Hippocampal formation (tissue), 2 donors: Measurements from ENCODE around the gene NCOA7.
"Not testable (repeated sequence)": the region's sequence is repeated elsewhere in the genome, so short reads cannot be mapped to it uniquely, and the experiment has no call there.

ENCODE experiments used
- DNase-seq, 2 donors: peaks; one replicate each; lab custom pipeline; 2025; lab: John Stamatoyannopoulos, UW

NCOA7 gene

DNA sequence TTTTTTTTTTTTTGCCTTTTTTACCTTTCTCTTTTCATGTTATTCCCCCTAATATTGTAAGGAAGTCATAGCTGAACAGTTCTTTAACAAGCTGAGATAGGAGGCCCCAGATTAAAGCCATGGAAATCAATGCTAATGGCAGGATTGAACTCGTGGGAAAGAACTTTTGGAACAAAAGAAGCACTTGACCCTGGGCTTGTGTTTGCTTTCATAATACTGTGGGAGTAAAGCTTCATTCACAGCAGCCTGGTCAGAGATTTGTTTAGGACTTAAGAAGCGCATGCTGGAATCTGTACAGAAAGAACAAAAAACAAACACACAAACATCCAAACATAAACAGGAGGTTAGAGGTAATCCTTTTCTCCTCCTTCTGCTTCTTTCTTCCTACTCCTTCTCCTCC lies 36.2 kb upstream of the NCOA7 start:
- no peak for DNase-seq

DNA sequence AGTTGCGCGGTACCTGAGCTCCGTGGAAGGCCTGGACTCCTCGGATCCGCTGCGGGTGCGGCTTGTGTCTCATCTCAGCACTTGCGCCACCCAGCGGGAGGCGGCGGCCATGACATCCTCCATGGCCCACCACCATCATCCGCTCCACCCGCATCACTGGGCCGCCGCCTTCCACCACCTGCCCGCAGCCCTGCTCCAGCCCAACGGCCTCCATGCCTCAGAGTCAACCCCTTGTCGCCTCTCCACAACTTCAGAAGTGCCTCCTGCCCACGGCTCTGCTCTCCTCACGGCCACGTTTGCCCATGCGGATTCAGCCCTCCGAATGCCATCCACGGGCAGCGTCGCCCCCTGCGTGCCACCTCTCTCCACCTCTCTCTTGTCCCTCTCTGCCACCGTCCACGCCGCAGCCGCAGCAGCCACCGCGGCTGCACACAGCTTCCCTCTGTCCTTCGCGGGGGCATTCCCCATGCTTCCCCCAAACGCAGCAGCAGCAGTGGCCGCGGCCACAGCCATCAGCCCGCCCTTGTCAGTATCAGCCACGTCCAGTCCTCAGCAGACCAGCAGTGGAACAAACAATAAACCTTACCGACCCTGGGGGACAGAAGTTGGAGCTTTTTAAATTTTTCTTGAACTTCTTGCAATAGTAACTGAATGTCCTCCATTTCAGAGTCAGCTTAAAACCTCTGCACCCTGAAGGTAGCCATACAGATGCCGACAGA lies 31.4 kb upstream of the NCOA7 start:
- DNase-seq: no peak

DNA sequence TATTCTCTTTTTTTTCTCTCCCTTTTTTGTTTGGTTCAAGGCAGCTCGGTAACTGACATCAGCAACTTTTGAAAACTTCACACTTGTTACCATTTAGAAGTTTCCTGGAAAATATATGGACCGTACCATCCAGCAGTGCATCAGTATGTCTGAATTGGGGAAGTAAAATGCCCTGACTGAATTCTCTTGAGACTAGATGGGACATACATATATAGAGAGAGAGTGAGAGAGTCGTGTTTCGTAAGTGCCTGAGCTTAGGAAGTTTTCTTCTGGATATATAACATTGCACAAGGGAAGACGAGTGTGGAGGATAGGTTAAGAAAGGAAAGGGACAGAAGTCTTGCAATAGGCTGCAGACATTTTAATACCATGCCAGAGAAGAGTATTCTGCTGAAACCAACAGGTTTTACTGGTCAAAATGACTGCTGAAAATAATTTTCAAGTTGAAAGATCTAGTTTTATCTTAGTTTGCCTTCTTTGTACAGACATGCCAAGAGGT lies 30.8 kb upstream of the NCOA7 start:
- no peak for DNase-seq

DNA sequence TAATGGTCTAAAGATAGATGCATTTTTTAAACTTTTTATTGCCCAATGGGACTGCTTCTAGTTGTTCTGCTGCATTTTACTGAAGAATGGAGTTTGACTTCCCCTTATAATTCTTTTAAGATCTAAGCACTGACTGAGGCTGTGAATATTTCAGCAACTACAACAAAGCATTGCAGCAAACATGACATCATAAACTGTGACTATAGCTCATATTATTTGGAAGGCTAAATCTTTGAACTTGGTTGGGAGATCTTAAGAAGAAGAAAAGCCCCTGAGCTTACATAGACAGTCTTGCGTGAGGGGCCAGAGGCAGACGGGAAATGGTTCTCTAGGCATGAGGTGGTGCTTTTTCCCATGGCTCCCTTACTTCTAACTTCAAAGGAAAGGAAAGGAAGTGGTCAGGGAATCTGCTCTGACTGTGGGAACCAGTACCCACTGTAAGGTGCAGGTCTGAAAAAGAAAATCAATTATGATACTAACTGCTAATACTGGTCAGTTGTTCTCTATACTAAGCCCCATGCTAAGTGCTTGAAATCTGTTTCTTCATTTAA lies 26.6 kb upstream of the NCOA7 start:
- DNase-seq: no peak

DNA sequence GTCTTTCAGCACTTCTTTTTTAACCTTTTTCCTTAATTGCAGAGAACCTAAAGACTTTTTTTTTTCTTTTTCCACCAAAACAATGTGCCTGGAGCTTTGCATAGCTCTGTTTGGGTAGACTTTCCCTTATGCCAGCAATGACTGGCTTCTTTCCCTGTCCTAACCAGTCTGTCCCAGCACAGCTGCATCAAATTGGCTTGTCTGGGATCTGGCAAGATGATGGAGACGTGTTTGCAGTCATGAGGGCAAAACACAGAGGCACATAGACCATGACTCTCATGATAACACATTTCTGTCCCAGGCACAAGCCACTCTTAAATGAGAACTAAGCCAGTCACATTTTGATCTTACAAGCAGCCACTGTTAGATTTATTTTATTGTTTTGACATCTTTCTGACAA lies 24.8 kb upstream of the NCOA7 start:
- no peak for DNase-seq

DNA sequence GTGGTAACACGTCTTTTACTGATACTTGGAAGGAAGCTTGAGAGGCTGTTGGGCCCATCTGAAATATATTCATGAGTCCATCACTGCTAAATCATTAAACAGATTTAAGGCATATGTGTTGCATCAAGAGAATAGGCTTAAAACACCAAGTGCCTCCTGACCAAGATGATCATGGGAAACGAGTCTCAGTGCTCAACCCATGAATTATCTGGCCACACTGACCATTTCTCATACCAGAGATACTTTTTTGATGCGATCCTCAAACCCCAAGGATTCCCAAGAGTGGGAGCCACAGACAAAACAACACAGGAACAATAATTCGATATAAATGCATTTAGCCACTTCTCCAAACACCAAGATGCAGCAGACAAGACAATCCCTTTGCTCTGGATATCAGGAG lies 24.1 kb upstream of the NCOA7 start:
- no peak for DNase-seq

DNA sequence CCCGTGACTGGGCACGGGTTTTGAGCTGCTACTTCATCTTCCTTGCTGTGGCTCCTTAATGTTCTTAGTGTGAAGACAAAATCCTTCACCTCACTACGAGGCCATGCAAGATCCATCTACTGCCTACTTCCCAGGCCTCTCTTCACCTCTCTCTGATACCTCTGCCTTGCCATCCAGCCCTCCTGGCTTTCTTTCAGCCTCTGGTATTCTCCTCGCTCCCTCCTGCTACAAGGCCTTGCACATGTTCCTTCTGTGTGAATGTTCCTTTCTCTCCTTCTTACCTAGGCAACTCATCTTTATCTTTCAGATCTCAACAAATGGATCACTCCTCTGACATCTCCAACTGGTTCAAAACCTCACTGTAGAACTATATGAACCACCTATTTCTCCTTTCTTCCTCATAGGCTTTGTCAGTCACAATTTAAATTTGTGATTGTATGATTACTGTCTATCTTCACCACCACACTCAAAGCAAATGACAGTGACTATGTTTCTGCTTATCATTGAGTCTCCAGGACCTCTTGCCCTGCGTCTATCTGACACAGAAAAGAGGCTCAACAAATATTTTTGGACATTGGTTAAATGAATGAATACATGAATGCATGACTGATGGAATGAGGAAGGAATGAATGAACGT lies 21.5 kb upstream of the NCOA7 start:
- DNase-seq: no peak

DNA sequence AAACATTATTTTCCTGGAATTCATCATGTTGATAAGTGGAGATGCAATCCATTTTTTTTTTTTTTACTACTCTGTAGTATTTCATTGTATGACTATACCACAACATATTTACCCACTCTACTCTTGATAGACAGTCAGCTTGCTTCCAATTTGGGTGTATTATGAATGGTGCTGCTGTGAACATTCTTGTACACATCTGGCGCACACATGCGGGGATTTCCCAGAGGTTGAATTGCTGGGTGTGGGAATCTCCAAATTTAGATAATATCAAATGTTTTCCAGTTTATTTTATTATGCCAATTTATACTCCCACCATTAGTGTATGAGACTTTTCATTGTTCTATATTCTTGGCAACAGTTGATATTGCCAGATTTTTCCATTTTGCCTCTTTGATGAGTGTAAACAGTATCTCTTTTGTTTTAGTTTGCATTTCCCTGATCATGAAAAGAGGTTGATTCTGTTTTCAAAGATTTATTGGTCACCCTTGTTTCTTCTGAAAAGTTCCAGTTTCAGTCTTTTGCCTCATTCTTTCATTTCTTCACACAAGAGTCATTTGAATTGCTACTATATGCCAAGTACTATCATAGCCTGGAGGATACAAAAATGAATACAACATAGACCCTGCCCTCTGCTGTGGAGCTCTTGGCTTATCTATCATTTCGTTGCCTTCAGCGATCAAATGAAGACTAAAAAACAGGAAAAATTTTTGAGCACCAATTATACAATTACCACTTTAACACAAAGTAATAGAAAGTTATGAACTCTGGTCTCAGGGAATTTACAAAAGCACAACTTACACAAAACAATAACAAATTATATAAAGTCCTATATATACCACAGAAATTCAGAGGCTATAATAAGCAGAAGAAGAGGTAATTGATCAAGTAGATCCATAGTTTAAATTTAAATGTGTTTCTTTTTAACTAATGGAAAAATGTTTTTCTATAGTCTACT lies 17.1 kb upstream of the NCOA7 start:
- no peak for DNase-seq

DNA sequence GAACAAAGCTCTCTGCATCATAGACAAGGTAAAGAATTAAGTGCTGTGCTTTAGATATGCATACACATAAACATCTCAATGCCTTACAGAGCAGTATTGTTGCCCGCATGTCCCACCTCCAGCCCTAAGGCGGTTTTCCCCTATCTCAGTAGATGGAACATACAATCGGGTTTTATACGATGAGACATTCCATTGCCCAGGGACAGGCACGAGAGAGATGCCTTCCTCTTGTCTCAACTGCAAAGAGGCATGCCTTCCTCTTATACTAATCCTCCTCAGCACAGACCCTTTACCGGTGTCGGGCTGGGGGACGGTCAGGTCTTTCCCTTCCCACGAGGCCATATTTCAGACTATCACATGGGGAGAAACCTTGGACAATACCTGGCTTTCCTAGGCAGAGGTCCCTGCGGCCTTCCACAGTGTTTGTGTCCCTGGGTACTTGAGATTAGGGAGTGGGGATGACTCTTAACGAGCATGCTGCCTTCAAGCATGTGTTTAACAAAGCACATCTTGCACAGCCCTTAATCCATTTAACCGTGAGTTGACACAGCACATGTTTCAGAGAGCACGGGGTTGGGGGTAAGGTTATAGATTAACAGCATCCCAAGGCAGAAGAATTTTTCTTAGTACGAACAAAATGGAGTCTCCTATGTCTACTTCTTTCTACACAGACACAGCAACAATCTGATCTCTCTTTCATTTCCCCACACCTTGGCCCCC lies 14.5 kb upstream of the NCOA7 start:
- not testable (repeated sequence) for DNase-seq

DNA sequence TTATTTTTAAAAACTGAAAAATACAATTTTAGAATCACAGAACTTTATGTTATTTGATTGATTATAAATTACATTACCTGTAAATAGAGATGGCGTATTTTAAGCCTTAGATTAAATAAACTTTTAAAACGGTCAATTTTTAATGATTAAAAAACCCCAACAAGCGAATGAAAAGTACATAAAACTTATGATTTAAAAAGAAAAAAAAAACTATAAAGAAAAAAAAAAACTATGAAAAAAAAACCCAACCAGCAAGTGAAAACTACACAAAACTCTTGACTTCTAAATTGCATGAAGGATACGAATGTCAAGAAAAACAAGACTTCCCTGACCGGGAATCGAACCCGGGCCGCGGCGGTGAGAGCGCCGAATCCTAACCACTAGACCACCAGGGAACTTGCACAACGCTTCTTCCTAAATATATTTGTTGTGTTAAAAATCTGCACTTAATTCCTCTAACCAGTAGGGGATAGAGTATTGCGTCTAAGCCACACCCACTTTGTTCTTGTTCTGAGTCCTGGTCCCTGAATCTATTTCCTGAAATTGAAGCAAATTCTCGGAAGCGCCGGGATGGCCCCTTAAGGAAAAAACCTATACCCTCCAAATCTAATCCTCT lies 10.7 kb upstream of the NCOA7 start:
- DNase-seq: peak; percentile 76 to 98

DNA sequence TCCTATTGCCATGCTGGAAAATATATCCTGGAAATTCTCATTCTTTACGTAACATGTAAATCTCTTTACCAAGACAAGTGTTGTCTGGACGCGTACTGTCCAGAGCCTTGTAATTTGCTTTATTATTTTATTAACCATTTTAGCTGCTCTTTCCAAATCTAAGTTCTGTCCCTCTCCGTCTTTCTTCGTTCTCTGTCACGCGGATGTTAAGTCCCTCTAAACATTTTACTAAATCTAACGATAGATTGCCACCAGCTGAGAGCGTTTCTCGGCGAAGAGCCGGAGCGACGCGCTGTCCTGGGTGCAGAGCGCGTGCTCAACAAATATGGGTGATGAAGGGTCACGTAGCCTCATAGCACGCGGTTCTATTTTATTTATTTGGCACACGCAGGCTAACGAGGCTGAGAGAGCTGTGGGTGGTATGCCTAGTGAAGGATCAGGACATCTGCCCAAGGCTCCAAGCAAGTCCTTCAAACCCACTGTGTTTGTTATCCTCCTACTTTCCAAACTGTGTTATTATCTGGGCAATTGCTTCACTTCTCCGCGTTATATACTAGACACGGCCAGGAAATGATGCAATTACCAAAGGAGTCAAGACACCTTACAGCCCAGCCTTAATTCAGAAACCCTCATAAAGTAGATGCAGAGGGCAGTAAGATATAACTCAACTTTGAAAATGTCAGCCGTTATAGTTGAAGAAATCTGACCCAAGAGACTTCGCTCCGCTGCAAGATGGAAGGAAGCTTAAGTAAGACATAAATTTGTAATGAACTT lies 10.0 kb upstream of the NCOA7 start:
- DNase-seq: peak in 1 of 2 donors; percentile 83

DNA sequence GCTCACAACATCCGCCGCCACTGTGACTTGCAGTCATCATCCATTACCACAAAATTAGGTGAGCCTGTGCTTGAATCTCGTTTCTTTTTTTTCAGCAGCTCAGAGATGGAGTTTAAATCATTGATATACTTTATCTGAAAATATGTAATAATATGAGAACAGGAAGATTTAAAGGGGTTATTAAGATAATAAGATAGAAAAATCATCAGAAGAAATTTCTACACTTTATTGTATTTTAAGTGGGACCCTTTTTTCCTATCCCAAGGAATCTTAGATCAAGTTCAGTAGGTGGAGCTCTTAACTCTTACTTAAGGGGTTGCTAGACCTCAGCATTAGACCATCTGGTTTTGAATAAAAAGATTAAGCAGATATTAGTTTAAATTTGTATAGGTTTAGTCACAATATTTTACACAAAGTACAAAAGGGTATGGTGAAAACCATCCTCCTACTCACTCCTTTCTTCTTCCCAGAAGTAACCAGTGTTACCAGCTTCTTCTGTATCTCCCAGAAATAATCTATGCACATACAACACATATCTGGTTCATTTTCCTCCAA lies 9.4 kb upstream of the NCOA7 start:
- DNase-seq: peak in 1 of 2 donors; percentile 65

DNA sequence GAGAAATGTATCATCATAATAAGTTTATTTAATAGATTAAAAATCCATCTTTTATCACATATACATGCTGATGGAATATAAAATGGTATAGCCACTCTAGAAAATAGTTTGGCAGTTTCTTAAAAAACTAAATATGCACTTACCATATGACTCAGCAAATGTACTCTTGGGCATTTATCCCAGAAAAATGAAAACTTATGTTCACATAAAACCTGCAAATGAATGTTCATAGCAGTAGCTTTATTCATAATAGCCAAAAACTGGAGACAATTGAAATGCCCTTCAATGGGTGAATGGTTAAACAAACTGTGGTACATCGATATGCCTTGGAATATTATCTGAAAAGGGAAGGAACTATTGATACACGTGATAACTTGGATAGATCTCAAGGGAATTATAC lies 6.4 kb upstream of the NCOA7 start:
- DNase-seq: no peak

DNA sequence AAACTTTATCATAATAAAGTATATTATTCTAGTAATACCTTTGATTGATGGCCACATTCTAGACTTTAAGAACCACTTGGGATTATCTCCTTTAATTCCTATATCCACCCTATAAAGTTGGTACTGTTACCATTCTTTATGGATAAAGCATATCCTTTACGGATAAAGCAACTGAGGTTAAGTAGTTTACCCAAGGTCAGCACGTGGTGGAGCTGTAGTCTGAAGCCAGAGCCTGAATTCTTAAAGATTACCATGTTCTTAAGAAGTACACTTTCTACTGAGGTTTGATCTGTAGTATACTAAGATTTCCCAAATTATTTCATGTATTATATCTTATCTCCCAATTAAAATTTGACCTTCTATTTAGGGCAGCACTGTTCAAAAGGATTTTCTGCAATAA lies 3.0 kb upstream of the NCOA7 start:
- no peak for DNase-seq

DNA sequence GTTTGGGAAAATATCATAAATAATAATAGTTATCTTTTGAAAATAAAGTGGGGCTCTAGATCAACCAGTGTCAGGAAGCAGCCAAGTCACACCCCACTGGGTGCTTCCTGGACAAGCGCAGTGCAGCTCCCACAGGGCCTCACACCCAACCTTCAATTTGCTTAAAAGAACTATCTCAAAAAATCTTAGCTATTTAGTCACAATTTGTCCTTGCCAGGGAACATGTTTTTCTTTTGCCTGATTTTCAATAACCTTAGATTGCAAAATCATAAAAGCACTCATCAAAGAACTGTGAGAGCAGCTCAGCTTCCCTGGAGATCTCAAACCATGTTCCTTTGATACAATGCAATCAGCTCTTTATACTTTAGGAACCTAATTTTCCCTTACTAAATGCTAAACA lies 1.6 kb upstream of the NCOA7 start:
- no peak for DNase-seq

DNA sequence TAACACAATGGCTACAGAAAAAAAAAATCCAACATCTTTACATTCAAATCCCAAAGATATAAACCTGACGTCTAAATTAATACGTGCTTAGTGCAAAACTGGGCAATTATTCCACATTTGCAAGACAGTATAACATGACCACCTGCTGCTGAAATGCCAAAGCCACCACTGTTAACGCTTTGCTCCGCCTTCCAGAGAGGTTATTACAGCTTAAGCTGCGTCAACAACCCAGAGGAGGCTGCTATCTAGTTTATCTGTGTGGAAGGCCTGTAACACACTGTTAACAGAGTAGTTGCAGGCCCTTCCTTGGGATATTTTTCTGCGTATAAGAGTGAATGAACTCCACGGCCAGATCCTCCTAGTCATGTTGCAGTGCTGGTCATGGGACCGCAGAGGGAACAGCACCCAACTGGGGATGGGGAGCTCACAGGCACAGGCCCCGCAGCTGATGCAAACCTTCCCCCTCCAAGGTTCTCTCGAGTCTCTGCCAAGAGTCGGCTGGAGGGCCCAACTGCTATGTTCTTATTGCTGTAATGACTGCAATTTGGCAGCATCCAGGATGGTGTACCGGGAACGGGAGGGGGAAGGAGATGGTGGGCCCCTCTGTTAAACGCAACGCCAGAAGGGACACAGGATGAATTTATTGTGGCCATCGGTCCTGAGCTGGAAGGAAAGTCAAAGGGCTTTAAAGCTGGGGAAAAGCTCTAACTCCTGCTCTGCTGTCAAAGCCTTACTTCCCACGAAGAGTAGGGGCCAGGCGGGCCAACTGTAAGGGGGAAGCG lies 993 bp upstream of the NCOA7 start:
- DNase-seq: peak; percentile 58 to 65

DNA sequence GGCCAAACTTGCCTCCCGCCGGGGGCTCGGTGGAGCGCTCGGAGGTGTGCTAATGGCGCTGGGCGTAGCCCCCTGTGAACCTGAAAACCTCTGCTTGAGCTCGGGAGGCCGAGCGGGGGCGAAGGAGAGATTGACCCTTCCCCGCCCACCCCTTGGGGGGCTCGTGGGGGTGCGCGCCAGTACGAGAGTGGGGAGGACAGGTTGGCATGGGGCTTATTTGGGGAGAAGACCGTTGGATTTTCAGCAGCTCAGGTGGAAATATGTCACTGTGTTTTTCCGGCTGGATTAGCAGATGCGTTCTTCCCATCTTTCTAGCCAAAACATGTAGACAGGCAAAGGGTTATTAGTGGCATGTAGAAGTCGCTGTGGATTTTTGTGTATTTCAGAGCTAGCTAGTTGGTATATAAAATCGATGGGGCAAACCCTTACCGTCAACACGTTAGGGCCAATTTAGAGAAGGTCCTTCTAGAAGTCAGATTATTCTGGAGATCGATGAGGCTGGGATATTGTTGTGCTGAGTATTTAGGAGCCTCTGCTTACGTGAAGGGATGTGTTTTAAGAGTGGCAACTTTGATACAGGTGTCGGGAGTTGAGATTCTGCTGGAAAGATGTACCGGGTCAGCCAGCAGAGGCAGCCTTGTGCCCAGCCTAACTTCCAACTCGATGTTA lies 525 bp downstream of the NCOA7 start:
- DNase-seq: peak; percentile 56 to 83

DNA sequence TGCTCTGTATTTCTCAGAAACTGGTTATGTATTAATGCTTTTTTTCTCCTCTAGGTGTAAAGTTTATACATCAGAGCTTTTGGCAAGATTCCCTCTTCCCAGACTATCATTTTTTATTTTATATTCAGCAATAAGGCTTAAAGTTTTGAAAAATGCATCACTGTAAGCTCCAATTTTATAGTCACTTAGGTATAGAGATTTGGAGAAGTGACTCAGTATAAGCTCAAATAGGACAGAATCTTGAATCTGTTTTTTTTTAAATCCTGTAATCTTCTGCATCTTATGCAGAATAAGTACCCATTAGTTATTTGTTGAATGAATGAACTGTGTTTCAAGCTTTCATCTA lies 1.0 kb downstream of the NCOA7 start:
- DNase-seq: no peak

DNA sequence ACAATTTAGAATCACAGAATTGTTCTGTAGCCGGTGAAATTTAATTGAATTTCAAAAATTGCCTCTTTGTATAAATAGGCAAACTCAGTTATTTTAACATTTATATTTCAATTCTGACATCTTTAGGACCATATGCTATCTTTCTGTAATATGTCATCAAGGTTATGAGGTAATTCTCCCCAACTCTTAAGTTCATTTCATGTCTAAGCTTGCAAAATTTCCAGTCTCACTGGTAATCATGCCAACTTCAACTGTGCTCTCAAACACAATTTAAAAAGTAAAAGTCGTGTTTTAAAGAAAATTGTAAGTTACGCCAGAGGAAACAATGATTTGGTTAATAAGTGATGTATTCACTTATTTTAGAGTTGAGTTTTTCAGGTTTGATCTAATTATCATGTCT lies 1.4 kb downstream of the NCOA7 start:
- DNase-seq: no peak
